Cardiac muscle cell (in vitro differentiated cells and primary cell): ENCODE measurements around the gene JMJD8. TPM values are rescaled to one million over a fixed set of nuclear protein-coding genes. Genes with fewer than 3 reads are reported as not detected.

ENCODE experiments used
- DNase-seq, 2 donors: peaks; one replicate each; pipeline versions ENCODE4 v3.0.0 to v3.0.0-alpha.2; 2010 to 2017; ENCODE audit warnings: low read depth in 1 of 2, low spot score in 1 of 2
- H3K27ac ChIP-seq: fragments of 200-600 bp; sonication (generic); 2 replicates; pipeline ENCODE4 v1.5.1; 2016
- H3K27me3 ChIP-seq: fragments of 200-600 bp; sonication (generic); 2 replicates; pipeline ENCODE4 v1.6.0; 2016; ENCODE audit warnings: control low read depth
- H3K36me3 ChIP-seq: fragments of 200-600 bp; sonication (generic); 2 replicates; pipeline ENCODE4 v1.5.1; 2016; ENCODE audit warnings: control low read depth
- H3K4me1 ChIP-seq: fragments of 200-600 bp; sonication (generic); 2 replicates; pipeline ENCODE4 v1.8.1; 2017; ENCODE audit warnings: low read depth, mild to moderate bottlenecking, mixed run types
- H3K4me3 ChIP-seq: fragments of 200-600 bp; sonication (generic); 2 replicates; pipeline ENCODE4 v1.5.1; 2016; ENCODE audit warnings: mild to moderate bottlenecking
- H3K9me3 ChIP-seq: fragments of 200-600 bp; sonication (generic); 2 replicates; pipeline ENCODE4 v1.5.1; 2017; ENCODE audit warnings: low read depth, mild to moderate bottlenecking, control low read depth
- polyA plus RNA-seq: library from polyadenylated mRNA; unstranded; fragments of >200 nt; fragmentation: Nextera tagmentation; extraction: Ambion mirVana; gene quantifications from 2 replicates; pipeline ENCODE4 v1.2.1, GENCODE V29; 2016
- total RNA-seq: library from RNA; depleted of rRNA; stranded (reverse); fragments of >200 nt; gene quantifications from 2 replicates; pipeline ENCODE4 v1.2.3, GENCODE V29; 2016
- TF ChIP-seq, protein P1 (sequence below): IDR thresholded peaks from 2 replicates; pipeline ENCODE4 v1.5.1; 2012; ENCODE audit warnings: low read depth, mild to moderate bottlenecking, low read length

The JMJD8 gene
- total and polyA plus RNA-seq, 2 experiments from 2014 or later = 105 to 118 TPM

DNA sequence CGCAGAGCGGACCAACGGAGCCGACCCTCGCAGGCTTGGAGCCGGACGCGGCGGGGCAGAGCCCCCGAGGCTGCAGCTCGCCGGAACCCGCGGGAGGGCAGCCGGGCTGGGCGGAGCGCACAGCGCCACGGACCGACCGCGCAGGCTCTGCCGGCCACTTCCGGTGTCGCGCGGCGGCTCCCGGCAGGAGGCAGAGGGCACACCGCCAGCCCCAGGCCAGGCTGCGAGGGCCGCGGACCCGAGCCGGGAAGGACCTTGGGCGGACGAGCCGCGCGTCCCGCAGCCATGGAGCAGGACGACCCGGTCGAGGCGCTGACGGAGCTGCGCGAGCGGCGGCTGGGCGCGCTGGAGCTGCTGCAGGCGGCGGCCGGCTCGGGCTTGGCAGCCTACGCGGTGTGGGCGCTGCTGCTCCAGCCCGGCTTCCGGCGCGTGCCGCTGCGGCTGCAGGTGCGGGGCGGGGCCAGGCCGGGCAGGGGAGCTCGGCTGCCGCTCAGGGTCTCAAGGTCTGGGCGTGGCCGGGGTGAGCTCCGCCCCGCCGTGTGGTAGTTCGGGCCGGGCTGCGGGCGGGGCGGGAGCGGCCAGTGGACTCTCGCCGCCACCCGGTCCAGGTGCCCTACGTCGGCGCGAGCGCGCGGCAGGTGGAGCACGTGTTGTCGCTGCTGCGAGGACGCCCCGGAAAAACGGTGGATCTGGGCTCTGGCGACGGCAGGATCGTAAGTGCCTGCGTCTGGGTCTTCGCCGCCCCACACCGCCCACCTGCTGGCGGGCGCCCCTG is 37.0 kb upstream of the JMJD8 start, which contains the start of gene ANTKMT:
Gene ANTKMT, plus strand, starts transcription at position 157 of the 775 bp plus-strand sequence. Its CDS starts 129 bp downstream, at position 286.
- DNase-seq = peak; percentile 79 to 95
- Histone ChIP-seq H3K4me1 (peaks cover 21% of the 10 kb centered on the region), H3K4me3 (peak within 1 kb of the TSS; percentile 85), H3K9me3 (no peaks in the 10 kb centered on the region), H3K36me3 (no peaks in the 10 kb centered on the region), H3K27me3 (no peaks in the 10 kb centered on the region), H3K27ac (peak within 1 kb of the TSS; percentile 90)
- TF ChIP-seq, protein P1, sequence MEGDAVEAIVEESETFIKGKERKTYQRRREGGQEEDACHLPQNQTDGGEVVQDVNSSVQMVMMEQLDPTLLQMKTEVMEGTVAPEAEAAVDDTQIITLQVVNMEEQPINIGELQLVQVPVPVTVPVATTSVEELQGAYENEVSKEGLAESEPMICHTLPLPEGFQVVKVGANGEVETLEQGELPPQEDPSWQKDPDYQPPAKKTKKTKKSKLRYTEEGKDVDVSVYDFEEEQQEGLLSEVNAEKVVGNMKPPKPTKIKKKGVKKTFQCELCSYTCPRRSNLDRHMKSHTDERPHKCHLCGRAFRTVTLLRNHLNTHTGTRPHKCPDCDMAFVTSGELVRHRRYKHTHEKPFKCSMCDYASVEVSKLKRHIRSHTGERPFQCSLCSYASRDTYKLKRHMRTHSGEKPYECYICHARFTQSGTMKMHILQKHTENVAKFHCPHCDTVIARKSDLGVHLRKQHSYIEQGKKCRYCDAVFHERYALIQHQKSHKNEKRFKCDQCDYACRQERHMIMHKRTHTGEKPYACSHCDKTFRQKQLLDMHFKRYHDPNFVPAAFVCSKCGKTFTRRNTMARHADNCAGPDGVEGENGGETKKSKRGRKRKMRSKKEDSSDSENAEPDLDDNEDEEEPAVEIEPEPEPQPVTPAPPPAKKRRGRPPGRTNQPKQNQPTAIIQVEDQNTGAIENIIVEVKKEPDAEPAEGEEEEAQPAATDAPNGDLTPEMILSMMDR = no peak

DNA sequence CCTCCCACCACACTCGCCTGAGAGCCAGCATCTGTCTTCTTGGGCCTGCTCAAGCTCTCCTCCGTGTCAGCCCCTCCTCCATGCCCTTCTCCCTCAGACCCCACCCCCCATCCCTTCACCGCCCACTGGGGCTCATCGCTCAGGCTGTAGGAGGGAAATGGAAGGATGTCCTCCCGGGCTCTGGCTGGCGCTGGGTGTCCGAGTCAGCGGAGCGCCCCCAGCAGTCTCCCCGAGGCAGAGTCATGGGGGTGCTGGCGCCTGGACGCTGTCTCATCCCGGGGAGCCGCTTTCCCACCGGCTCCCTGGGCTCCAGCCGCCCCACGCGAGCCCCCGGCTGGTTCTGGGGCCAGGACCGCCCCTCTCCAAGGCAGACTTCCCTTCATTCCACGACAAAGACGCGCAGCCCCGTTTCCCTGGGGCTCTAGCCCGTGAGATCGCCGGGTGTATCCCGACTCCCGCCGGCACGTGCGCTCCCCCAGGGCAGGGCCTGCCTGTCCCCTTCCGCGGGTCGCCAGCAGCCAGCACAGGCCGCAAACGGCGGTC is 36.4 kb upstream of the JMJD8 start:
- H3K4me1 ChIP-seq = peaks cover 21% of the 10 kb centered on the region
- H3K27me3 ChIP-seq = no peaks in the 10 kb centered on the region
- no peaks in the 10 kb centered on the region for H3K9me3 ChIP-seq
- no peaks in the 10 kb centered on the region for H3K36me3 ChIP-seq
- H3K27ac ChIP-seq = peak overlapping the region; percentile 90
- DNase-seq = peak; percentile 78 to 82
- H3K4me3 ChIP-seq = peak overlapping the region; percentile 85
- TF ChIP-seq, protein P1 = peak; percentile 24

DNA sequence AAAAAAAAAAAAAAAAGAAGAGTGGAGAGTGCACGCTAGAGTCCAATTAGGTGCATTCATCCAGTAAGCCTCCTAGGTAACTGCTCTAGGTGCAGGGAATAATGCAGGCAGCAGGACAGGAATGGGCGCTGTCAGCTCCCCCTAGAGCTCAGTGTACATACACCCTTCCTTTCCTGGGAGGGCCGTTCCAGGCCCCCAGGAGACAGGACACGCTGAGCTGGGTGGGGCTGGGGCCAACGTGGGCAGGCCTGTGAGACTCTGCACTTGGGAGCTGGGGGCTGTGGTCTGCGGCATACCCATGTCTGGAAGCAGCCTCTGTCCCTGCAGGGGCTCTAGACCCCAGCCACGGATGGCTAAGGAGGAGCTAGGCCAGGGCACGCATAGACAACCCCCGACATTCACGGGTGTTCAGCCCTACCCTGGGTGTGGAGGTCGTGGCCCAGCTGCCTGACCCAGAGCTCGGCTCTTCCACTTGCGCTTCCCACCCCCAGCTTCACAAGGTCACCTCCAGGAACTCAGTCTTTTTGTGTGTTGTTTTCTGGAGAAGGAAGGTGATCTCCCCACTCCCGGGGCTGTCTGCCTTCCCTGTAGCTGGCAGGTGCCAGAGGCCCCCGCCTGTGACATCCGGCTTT is 35.8 kb upstream of the JMJD8 start:
- H3K27me3 ChIP-seq = no peaks in the 10 kb centered on the region
- peaks cover 21% of the 10 kb centered on the region for H3K4me1 ChIP-seq
- DNase-seq = no peak
- H3K4me3 ChIP-seq = peak overlapping the region; percentile 85
- H3K36me3 ChIP-seq = no peaks in the 10 kb centered on the region
- TF ChIP-seq, protein P1 = peak; percentile 26
- H3K9me3 ChIP-seq = no peaks in the 10 kb centered on the region
- peak overlapping the region; percentile 90 for H3K27ac ChIP-seq

DNA sequence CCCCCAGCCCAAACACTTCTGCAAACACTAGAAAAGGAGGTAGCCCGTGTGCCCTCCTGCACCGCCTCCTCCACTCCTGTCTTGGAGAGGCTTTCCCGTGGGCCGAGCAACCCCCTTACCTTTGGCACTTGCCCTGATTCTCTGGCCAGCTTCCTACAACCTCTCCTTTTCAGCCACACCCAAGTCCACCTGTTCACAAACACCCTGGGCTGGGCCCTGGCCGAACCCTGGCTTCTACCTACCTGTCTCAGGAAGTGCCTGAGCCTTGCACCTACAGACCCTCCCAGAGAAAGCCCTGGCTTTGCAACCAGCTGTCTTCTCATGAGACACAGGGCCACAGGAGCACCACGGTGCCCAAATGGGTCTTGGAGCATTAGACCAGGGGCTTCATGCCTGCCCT is 34.8 kb upstream of the JMJD8 start:
- H3K4me3 ChIP-seq = no peak overlapping the region

DNA sequence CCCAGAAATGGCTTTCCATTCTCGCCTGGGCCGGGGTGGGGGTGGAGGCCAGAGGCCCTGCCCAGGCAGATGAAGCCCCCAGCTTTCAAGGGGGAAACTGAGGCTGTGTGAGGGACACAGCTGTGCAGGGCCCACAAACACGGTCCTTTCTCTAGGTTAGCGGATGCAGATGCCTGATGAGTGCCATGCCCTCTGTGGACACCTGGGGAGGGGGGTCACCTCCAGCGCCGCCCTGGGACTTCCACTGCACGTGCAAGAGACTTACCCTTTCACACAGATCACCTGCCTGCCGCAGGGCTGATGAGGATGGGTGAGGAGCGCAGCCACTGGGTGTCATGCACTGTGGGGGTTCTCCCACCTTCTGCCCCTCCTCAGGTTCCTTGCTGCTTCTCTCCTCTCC is 34.3 kb upstream of the JMJD8 start:
- TF ChIP-seq, protein P1 = no peak
- H3K4me3 ChIP-seq = no peak overlapping the region
- H3K36me3 ChIP-seq = no peaks in the 10 kb centered on the region
- H3K27ac ChIP-seq = no peak overlapping the region
- H3K9me3 ChIP-seq = no peaks in the 10 kb centered on the region
- no peaks in the 10 kb centered on the region for H3K27me3 ChIP-seq
- peaks cover 23% of the 10 kb centered on the region for H3K4me1 ChIP-seq
- no peak for DNase-seq

More for the DNA sequence above, 34.8 kb upstream of the JMJD8 start:
- peaks cover 23% of the 10 kb centered on the region for H3K4me1 ChIP-seq
- TF ChIP-seq, protein P1 = no peak
- no peaks in the 10 kb centered on the region for H3K9me3 ChIP-seq
- peak overlapping the region; percentile 90 for H3K27ac ChIP-seq
- DNase-seq = no peak
- no peaks in the 10 kb centered on the region for H3K27me3 ChIP-seq
- no peaks in the 10 kb centered on the region for H3K36me3 ChIP-seq
